Measurements from ENCODE around the gene MYBPC3.

The MYBPC3 gene

GRCh38 chr11:47366020-47366490 is 13.6 kb upstream of the MYBPC3 start:
- TF ChIP-seq, protein P1, sequence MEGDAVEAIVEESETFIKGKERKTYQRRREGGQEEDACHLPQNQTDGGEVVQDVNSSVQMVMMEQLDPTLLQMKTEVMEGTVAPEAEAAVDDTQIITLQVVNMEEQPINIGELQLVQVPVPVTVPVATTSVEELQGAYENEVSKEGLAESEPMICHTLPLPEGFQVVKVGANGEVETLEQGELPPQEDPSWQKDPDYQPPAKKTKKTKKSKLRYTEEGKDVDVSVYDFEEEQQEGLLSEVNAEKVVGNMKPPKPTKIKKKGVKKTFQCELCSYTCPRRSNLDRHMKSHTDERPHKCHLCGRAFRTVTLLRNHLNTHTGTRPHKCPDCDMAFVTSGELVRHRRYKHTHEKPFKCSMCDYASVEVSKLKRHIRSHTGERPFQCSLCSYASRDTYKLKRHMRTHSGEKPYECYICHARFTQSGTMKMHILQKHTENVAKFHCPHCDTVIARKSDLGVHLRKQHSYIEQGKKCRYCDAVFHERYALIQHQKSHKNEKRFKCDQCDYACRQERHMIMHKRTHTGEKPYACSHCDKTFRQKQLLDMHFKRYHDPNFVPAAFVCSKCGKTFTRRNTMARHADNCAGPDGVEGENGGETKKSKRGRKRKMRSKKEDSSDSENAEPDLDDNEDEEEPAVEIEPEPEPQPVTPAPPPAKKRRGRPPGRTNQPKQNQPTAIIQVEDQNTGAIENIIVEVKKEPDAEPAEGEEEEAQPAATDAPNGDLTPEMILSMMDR (IDR thresholded peaks at IDR 0.05; ENCODE audit: low read depth, low read length) = no peak
- no peak overlapping the region for H3K4me3 ChIP-seq (ENCODE audit: low read depth, low read length)

DNA sequence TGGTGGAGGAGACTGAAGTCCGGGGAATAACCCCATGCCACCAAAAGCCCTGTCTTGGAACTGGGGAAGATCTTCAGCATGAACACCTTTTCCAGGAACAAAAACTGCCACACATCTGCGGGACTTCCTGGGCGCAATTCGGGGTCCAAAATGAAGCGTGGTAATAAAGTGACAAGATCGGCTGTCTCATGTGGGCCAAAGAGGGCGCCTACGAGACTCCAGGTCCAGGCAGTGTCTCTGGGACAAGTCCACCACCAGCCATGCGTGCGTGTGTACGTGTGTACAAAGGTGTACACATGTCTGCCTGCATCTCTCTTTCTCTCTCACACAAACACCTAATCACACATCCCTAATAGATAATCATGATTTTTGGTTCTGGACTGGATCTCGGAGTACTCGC is 8.9 kb upstream of the MYBPC3 start:
- TF ChIP-seq, protein P1 (IDR thresholded peaks at IDR 0.05; ENCODE audit: low read depth, low read length) = no peak
- no peak overlapping the region for H3K4me3 ChIP-seq (ENCODE audit: low read depth, low read length)

DNA sequence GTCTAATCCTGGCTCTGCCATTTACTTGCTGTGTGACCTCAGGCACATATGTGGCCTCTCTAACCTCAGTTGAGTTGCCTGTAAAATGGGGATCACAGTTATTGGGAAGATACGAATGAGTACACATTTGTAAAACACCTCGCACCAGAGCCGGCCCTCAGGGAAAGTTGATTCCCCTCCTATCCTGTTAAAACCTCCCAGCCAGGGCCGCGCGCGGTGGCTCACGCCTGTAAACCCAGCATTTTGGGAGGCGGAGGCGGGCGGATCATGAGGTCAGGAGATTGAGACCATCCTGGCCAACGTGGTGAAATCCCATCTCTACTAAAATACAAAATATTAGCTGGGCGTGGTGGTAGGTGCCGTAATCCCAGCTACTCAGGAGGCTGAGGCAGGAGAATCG is 7.8 kb upstream of the MYBPC3 start:
- TF ChIP-seq, protein P1 (IDR thresholded peaks at IDR 0.05; ENCODE audit: low read depth, low read length) = no peak
- no peak overlapping the region for H3K4me3 ChIP-seq (ENCODE audit: low read depth, low read length)

- H3K4me3 ChIP-seq (ENCODE audit: low read depth, low read length) = no peak overlapping the region
- TF ChIP-seq, protein P1 (IDR thresholded peaks at IDR 0.05; ENCODE audit: low read depth, low read length) = no peak
Observed at GRCh38 chr11:47359586-47359985, 7.1 kb upstream of the MYBPC3 start.

DNA sequence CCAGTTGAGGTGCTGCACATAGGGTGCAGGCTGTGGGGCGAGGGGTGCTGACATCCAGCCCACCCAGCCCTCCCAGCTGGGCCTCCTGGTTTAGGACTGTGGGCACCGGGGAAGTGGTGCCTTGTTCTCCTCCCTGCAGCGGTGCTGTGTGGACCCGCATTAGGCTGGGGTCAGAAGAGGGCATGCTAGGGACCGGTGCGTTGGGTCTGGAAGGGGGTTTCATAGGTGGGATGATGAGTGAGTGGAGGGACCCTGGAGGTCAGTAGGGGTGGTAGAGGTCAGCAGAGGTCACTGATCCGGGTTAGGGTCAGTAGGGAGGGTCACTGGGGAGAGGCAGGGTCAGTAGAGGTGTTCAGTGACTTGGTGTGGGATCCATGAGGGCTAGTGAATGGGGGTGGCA is 6.7 kb upstream of the MYBPC3 start:
- H3K4me3 ChIP-seq (ENCODE audit: low read depth, low read length) = no peak overlapping the region
- TF ChIP-seq, protein P1 (IDR thresholded peaks at IDR 0.05; ENCODE audit: low read depth, low read length) = no peak

- TF ChIP-seq, protein P1 (IDR thresholded peaks at IDR 0.05; ENCODE audit: low read depth, low read length) = no peak
Observed at GRCh38 chr11:47358731-47359051, 6.2 kb upstream of the MYBPC3 start.

GRCh38 chr11:47357985-47358730 is 5.7 kb upstream of the MYBPC3 start:
- no peak overlapping the region for H3K4me3 ChIP-seq (ENCODE audit: low read depth, low read length)
- TF ChIP-seq, protein P1 (IDR thresholded peaks at IDR 0.05; ENCODE audit: low read depth, low read length) = no peak

More at GRCh38 chr11:47358731-47359051, 6.2 kb upstream of the MYBPC3 start:
- no peak overlapping the region for H3K4me3 ChIP-seq (ENCODE audit: low read depth, low read length)
